Measurements from ENCODE around the gene SPNS3. TPM values are rescaled to one million over a fixed set of nuclear protein-coding genes. Genes with fewer than 3 reads are reported as not detected.
A peak's percentile ranks its signal among the peaks of the same experiment; 100 is the strongest.

SPNS3 gene
- total and polyA plus RNA-seq, 10 of the 15 experiments (the other 5 are each of a cell fraction or from before 2014, with no cell fraction given) = 0.16 to 2.6 (median 0.97) TPM

GRCh38 chr17:4412933-4413831, 20.6 kb upstream of the SPNS3 start (continued):
- TF ChIP-seq, protein P1, sequence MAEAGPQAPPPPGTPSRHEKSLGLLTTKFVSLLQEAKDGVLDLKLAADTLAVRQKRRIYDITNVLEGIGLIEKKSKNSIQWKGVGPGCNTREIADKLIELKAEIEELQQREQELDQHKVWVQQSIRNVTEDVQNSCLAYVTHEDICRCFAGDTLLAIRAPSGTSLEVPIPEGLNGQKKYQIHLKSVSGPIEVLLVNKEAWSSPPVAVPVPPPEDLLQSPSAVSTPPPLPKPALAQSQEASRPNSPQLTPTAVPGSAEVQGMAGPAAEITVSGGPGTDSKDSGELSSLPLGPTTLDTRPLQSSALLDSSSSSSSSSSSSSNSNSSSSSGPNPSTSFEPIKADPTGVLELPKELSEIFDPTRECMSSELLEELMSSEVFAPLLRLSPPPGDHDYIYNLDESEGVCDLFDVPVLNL (IDR thresholded peaks at IDR 0.05; ENCODE audit: low read depth, low read length) = no peak
- TF ChIP-seq HDAC6 (IDR thresholded peaks at IDR 0.05; ENCODE audit: unreplicated experiment) = no peak
- TF ChIP-seq RAD51 (IDR thresholded peaks at IDR 0.05) = no peak
- no peak for TF ChIP-seq IRF3 (IDR thresholded peaks at IDR 0.05)
- peak; percentile 73; the same call in 1 of the 2 replicates for TF ChIP-seq RB1 (IDR thresholded peaks at IDR 0.05; ENCODE audit: borderline replicate concordance)
- no peak for TF ChIP-seq POLR2AphosphoS2 (IDR thresholded peaks at IDR 0.05; ENCODE audit: low read depth, low read length)
- TF ChIP-seq STAT1 (conservative IDR thresholded peaks at IDR 0.05) = no peak
- TF ChIP-seq IKZF2 (IDR thresholded peaks at IDR 0.05) = peak; percentile 48 to 57; a peak in 2 of 4 replicates
- TF ChIP-seq, protein P2, sequence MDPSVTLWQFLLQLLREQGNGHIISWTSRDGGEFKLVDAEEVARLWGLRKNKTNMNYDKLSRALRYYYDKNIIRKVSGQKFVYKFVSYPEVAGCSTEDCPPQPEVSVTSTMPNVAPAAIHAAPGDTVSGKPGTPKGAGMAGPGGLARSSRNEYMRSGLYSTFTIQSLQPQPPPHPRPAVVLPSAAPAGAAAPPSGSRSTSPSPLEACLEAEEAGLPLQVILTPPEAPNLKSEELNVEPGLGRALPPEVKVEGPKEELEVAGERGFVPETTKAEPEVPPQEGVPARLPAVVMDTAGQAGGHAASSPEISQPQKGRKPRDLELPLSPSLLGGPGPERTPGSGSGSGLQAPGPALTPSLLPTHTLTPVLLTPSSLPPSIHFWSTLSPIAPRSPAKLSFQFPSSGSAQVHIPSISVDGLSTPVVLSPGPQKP (IDR thresholded peaks at IDR 0.05; ENCODE audit: low read depth, low read length) = no peak
- TF ChIP-seq HCFC1 (IDR thresholded peaks at IDR 0.05; ENCODE audit: low read length) = no peak
- no peak for TF ChIP-seq ZNF622 (IDR thresholded peaks at IDR 0.05)
- no peak for TF ChIP-seq MYB (IDR thresholded peaks at IDR 0.05; ENCODE audit: borderline replicate concordance, low read depth, low read length)
- TF ChIP-seq CBX3 (IDR thresholded peaks at IDR 0.05; ENCODE audit: borderline replicate concordance, low read depth) = no peak
- TF ChIP-seq, protein P3, sequence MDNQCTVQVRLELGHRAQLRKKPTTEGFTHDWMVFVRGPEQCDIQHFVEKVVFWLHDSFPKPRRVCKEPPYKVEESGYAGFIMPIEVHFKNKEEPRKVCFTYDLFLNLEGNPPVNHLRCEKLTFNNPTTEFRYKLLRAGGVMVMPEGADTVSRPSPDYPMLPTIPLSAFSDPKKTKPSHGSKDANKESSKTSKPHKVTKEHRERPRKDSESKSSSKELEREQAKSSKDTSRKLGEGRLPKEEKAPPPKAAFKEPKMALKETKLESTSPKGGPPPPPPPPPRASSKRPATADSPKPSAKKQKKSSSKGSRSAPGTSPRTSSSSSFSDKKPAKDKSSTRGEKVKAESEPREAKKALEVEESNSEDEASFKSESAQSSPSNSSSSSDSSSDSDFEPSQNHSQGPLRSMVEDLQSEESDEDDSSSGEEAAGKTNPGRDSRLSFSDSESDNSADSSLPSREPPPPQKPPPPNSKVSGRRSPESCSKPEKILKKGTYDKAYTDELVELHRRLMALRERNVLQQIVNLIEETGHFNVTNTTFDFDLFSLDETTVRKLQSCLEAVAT (IDR thresholded peaks at IDR 0.05) = no peak
- TF ChIP-seq POLR2AphosphoS5 (IDR thresholded peaks at IDR 0.05; ENCODE audit: low read length) = no peak
- TF ChIP-seq BCL11A (IDR thresholded peaks at IDR 0.05; ENCODE audit: low read depth, low read length) = no peak
- no peak for TF ChIP-seq SMAD1 (IDR thresholded peaks at IDR 0.05; ENCODE audit: low read depth, partially characterized antibody)
- peak; percentile 10; the same call in 1 of the 2 replicates for TF ChIP-seq BACH1 (IDR thresholded peaks at IDR 0.05; ENCODE audit: borderline replicate concordance)
- no peak for TF ChIP-seq SP1 (IDR thresholded peaks at IDR 0.05; ENCODE audit: low read depth, low read length)
- no peak for TF ChIP-seq IRF5 (IDR thresholded peaks at IDR 0.05; ENCODE audit: borderline replicate concordance)
- TF ChIP-seq PAX8 (IDR thresholded peaks at IDR 0.05) = no peak
- TF ChIP-seq MAX (IDR thresholded peaks at IDR 0.05; ENCODE audit: low read depth, low read length) = no peak
- TF ChIP-seq KLF5 (IDR thresholded peaks at IDR 0.05; ENCODE audit: partially characterized antibody) = no peak
- no peak for TF ChIP-seq EP300 (IDR thresholded peaks at IDR 0.05; ENCODE audit: borderline replicate concordance in 1 of 2, control insufficient read depth in 1 of 2, low read depth in 2 of 2, low read length in 2 of 2)
- TF ChIP-seq RELA (IDR thresholded peaks at IDR 0.05; ENCODE audit: borderline replicate concordance, partially characterized antibody) = no peak
